ENCODE results near the gene DTD2.
"Not testable (repeated sequence)": the region's sequence is repeated elsewhere in the genome, so short reads cannot be mapped to it uniquely, and the experiment has no call there.

Gene DTD2

DNA sequence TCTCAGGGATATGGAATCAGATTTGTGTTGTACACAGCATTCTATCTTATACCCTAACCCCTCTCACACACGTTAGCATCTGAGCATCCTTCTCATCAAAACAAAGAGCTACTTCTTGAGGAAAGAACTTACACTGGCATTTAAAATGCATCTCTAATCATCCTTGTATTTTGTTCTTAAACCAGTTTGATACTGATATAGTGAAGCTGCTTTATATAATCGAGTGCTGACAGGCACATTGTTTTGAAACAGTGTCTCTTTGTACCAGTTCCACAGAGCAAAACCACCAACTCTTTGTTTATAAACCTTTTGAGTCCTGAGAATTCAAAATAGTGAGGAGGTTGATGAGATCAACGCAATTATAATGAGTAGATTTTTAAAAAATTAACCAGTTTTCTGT lies 21.7 kb upstream of the DTD2 start:
- H3K79me2 ChIP-seq, result no peaks in the 10 kb centered on the region
- H3K27me3 ChIP-seq (ENCODE audit: control insufficient read depth, insufficient read depth, low read length), result no peaks in the 10 kb centered on the region
- no peaks in the 10 kb centered on the region for H3K4me1 ChIP-seq
- H3K27ac ChIP-seq, result no peak overlapping the region
- no peak overlapping the region for H2AFZ ChIP-seq
- no peak overlapping the region for H3K9ac ChIP-seq
- H3K36me3 ChIP-seq (ENCODE audit: control insufficient read depth, insufficient read depth, low read length), result no peaks in the 10 kb centered on the region
- H3K9me3 ChIP-seq (ENCODE audit: control insufficient read depth, low read length), result no peaks in the 10 kb centered on the region
- no peak overlapping the region for H3K4me3 ChIP-seq (ENCODE audit: low read depth, low read length)
- TF ChIP-seq, protein P1, sequence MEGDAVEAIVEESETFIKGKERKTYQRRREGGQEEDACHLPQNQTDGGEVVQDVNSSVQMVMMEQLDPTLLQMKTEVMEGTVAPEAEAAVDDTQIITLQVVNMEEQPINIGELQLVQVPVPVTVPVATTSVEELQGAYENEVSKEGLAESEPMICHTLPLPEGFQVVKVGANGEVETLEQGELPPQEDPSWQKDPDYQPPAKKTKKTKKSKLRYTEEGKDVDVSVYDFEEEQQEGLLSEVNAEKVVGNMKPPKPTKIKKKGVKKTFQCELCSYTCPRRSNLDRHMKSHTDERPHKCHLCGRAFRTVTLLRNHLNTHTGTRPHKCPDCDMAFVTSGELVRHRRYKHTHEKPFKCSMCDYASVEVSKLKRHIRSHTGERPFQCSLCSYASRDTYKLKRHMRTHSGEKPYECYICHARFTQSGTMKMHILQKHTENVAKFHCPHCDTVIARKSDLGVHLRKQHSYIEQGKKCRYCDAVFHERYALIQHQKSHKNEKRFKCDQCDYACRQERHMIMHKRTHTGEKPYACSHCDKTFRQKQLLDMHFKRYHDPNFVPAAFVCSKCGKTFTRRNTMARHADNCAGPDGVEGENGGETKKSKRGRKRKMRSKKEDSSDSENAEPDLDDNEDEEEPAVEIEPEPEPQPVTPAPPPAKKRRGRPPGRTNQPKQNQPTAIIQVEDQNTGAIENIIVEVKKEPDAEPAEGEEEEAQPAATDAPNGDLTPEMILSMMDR (IDR thresholded peaks at IDR 0.05), result no peak
- no peak overlapping the region for H3K4me2 ChIP-seq (ENCODE audit: low read length)

DNA sequence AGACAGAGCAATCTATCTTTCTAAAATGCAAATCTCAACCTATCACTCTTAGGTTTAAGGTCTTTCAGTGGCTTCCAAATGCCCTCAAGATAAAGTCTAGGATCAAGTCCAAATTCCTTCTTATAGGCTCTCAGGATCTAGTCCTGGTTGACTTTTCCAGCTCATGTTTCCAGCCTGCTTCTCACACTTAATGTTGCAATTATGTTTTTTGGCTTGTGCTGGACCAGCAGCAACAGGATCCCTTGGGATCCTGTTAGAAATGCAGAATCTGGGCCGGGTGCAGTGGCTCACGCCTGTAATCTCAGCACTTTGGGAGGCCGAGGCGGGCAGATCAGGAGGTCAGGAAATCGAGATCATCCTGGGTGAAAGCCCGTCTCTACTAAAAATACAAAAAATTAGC lies 19.9 kb upstream of the DTD2 start:
- no peak overlapping the region for H3K9ac ChIP-seq
- TF ChIP-seq, protein P1 (IDR thresholded peaks at IDR 0.05), result no peak
- H2AFZ ChIP-seq, result no peak overlapping the region
- H3K79me2 ChIP-seq, result no peaks in the 10 kb centered on the region
- H3K4me2 ChIP-seq (ENCODE audit: low read length), result no peak overlapping the region
- H3K9me3 ChIP-seq (ENCODE audit: control insufficient read depth, low read length), result no peaks in the 10 kb centered on the region
- H3K27ac ChIP-seq, result no peak overlapping the region
- no peaks in the 10 kb centered on the region for H3K4me1 ChIP-seq
- H3K27me3 ChIP-seq (ENCODE audit: control insufficient read depth, insufficient read depth, low read length), result no peaks in the 10 kb centered on the region
- H3K4me3 ChIP-seq (ENCODE audit: low read depth, low read length), result no peak overlapping the region
- H3K36me3 ChIP-seq (ENCODE audit: control insufficient read depth, insufficient read depth, low read length), result no peaks in the 10 kb centered on the region

DNA sequence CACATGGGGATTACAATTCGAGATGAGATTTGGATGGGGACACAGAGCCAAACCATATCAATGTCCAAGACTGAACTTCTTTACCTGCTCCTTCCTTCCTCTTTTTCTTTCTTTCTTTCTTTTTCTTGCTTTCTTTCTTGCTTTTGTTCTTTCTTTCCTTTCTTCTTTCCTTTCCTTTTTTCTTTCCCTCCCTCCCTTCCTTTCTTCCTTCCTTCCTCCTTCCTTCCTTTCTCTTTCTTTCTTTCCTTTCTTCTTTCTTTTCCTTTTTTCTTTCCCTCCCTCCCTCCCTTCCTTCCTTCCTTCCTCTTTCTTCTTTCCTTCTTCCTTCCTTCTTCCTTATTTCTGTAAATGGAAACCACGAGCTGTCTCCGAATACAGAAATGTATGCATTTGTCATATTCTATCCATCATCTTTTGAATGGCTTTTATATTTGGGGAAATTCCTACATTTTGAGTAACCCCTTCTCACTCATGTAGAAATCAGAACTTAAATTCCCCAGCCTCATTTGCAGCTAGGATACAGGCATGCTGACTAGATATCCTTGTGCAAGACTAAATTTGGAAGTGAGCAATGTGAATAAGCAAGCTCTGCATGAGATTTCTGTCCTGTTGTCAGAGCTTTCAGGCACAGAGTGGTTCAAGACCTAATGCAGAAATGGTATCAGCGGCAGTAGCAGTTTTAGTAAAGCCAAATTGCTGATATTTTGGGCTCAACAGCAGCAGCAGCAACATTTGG lies 19.0 kb upstream of the DTD2 start:
- TF ChIP-seq, protein P1 (IDR thresholded peaks at IDR 0.05), result no peak
- Histone ChIP-seq H3K79me2 (no peaks in the 10 kb centered on the region), H3K4me2 (ENCODE audit: low read length) (no peak overlapping the region), H3K9me3 (ENCODE audit: control insufficient read depth, low read length) (no peaks in the 10 kb centered on the region), H3K9ac (no peak overlapping the region), H3K27me3 (ENCODE audit: control insufficient read depth, insufficient read depth, low read length) (no peaks in the 10 kb centered on the region), H3K4me3 (ENCODE audit: low read depth, low read length) (no peak overlapping the region), H2AFZ (no peak overlapping the region), H3K36me3 (ENCODE audit: control insufficient read depth, insufficient read depth, low read length) (no peaks in the 10 kb centered on the region), H3K27ac (no peak overlapping the region), H3K4me1 (no peaks in the 10 kb centered on the region)

DNA sequence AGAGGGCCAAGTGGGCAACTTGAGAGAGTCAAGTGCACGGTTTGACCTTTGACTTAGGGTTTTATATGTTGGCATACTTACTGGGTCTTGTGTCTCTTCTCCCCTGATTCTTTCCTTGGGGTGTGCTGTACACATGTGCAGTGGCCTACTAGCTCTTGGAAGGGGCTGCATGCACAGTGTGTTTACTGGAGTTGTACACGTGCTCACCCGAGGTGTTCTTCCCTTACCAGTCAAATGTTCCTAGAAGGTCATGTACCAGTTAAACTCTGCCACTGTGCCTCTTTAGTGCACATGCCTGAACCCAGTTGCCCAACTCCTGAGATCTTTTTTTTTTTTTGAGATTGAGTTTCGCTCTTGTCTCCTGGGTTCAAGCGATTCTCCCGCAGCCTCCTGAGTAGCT lies 9.2 kb upstream of the DTD2 start:
- Histone ChIP-seq H3K27me3 (ENCODE audit: control insufficient read depth, insufficient read depth, low read length) (no peaks in the 10 kb centered on the region), H3K4me1 (no peaks in the 10 kb centered on the region), H2AFZ (no peak overlapping the region), H3K4me2 (ENCODE audit: low read length) (no peak overlapping the region), H3K79me2 (no peaks in the 10 kb centered on the region), H3K4me3 (ENCODE audit: low read depth, low read length) (no peak overlapping the region), H3K27ac (no peak overlapping the region), H3K36me3 (ENCODE audit: control insufficient read depth, insufficient read depth, low read length) (no peaks in the 10 kb centered on the region), H3K9me3 (ENCODE audit: control insufficient read depth, low read length) (no peaks in the 10 kb centered on the region), H3K9ac (no peak overlapping the region)
- TF ChIP-seq, protein P1 (IDR thresholded peaks at IDR 0.05), result no peak

DNA sequence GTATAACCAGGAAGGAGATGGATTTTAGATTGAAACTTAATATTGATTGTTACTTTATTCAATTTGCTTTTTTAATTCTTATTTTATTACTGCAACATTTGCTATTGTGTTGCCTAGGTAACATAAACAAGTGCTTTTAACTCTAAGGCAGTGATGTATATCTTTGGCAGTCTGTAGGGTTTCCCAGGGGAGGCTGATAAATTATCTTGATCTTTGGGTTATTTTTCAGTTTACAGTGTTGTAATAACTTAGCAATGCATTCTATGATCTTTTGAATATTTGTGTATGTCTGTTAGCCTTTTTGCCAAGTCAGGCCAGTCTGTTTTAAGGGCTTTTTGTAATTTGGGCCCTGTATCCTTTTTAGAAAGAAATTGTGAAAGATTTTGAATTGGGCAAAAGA lies 7.8 kb upstream of the DTD2 start:
- H3K9me3 ChIP-seq (ENCODE audit: control insufficient read depth, low read length), result no peaks in the 10 kb centered on the region
- no peak overlapping the region for H2AFZ ChIP-seq
- H3K4me2 ChIP-seq (ENCODE audit: low read length), result no peak overlapping the region
- H3K27ac ChIP-seq, result no peak overlapping the region
- H3K36me3 ChIP-seq (ENCODE audit: control insufficient read depth, insufficient read depth, low read length), result no peaks in the 10 kb centered on the region
- TF ChIP-seq, protein P1 (IDR thresholded peaks at IDR 0.05), result no peak
- H3K4me1 ChIP-seq, result no peaks in the 10 kb centered on the region
- no peaks in the 10 kb centered on the region for H3K27me3 ChIP-seq (ENCODE audit: control insufficient read depth, insufficient read depth, low read length)
- no peaks in the 10 kb centered on the region for H3K79me2 ChIP-seq
- no peak overlapping the region for H3K9ac ChIP-seq
- H3K4me3 ChIP-seq (ENCODE audit: low read depth, low read length), result no peak overlapping the region

DNA sequence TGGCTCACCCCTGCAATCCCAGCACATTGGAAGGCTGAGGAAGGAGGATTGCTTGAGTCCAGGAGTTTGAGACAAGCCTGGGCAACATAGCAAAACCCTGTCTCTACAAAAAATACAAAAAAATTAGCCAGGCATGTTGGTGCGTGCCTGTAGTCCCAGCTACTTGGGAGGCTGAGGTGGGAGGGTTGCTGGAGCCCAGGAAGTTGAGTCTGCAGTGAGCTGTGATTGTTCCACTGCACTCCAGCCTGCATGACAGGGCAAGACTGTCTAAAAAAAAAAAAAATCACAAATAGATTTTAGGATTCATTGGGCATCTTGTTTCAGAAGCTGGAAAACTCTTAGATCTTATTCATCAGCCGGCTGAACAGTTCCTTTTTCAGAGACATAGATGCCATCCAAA lies 5.1 kb upstream of the DTD2 start:
- not testable (repeated sequence) for H3K27me3 ChIP-seq (ENCODE audit: control insufficient read depth, insufficient read depth, low read length); H3K4me1 ChIP-seq; H3K9me3 ChIP-seq (ENCODE audit: control insufficient read depth, low read length); H3K9ac ChIP-seq; H3K4me2 ChIP-seq (ENCODE audit: low read length); H2AFZ ChIP-seq; H3K79me2 ChIP-seq; H3K4me3 ChIP-seq (ENCODE audit: low read depth, low read length); H3K36me3 ChIP-seq (ENCODE audit: control insufficient read depth, insufficient read depth, low read length); H3K27ac ChIP-seq

Measured in parathyroid adenoma (tissue), 2 donors.